Ovary (tissue), 9 donors: ENCODE results near the gene SCG5. TPM values are rescaled to one million over a fixed set of nuclear protein-coding genes. Genes with fewer than 3 reads are reported as not detected.

ENCODE experiments used
- DNase-seq, 5 donors: peaks; one replicate each; pipeline ENCODE4 v3.0.0-alpha.2; 2019 to 2020
- H3K27ac ChIP-seq, 2 donors: fragments of 200-600 bp; one replicate each; pipeline versions ENCODE4 v1.5.1 to v1.8.0; 2019 to 2022
- H3K27me3 ChIP-seq: fragments of 200-600 bp; one replicate; pipeline ENCODE4 v1.8.0; 2022
- H3K36me3 ChIP-seq: fragments of 200-600 bp; sonication (generic); one replicate; pipeline ENCODE4 v1.5.1; 2019
- H3K4me1 ChIP-seq: one replicate; pipeline ENCODE4 v1.8.1; 2013; ENCODE audit warnings: mild to moderate bottlenecking, moderate library complexity; ENCODE audit not compliant: insufficient read depth
- H3K4me3 ChIP-seq: fragments of 200-600 bp; sonication (generic); one replicate; pipeline ENCODE4 v1.5.1; 2017
- H3K9me3 ChIP-seq, 2 donors: fragments of 200-600 bp in 1 of 2; sonication (generic) in 1 of 2; one replicate each; pipeline versions ENCODE4 v1.5.1 to v1.8.1; 2013 to 2019; ENCODE audit warnings: mild to moderate bottlenecking in 1 of 2, moderate library complexity in 1 of 2
- EP300 ChIP-seq: sonication (generic); formaldehyde crosslinking; IDR thresholded peaks from one replicate; pipeline ENCODE4 v1.6.1; 2017; ENCODE audit warnings: antibody characterized with exemption
- POLR2A ChIP-seq: fragments of 450-650 bp; IDR thresholded peaks from one replicate; pipeline ENCODE4 v1.6.1; 2017; ENCODE audit warnings: antibody characterized with exemption, mild to moderate bottlenecking, moderate library complexity
- WGBS, 3 donors: extraction: QIAGEN DNeasy Blood & Tissue Kit in 1 of 3; methylation state at CpG; one replicate each; pipeline versions ENCODE4 v1.1.5 to v1.1.7; 2013 to 2017; 5-methylcytosine and 5-hydroxymethylcytosine counted together
- intact Hi-C, 4 donors: fragments of 100-400 bp; cut with DNase I; formaldehyde crosslinking; loops; one replicate each; pipeline versions ENCODE4 v1.11.0 to v1.15.1; 2022 to 2023
- polyA plus RNA-seq, 2 donors: library from polyadenylated mRNA; stranded (reverse); fragments of 200-250 nt in 1 of 2; fragments of 350-450 nt in 1 of 2; fragmentation: Illumina TruSeq in 1 of 2; extraction: RNeasy Lipid Tissue Mini Kit (QIAGEN cat#74804) in 1 of 2; gene quantifications; one replicate each; pipeline ENCODE4 v1.2.3, GENCODE V29; 2013 to 2014
- total RNA-seq, 7 donors: library from RNA; depleted of rRNA in 2 of 7; stranded (reverse); fragments of >200 nt in 2 of 7; fragmentation: NEBNext Ultra II Directional in 3 of 7; extraction: Animal tissue kit (Norgen Biotek cat#: 25700) in 3 of 7; gene quantifications; one replicate each; pipeline versions ENCODE4 v1.1.0 to v1.2.4, GENCODE V29; 2016 to 2023
- TF ChIP-seq, protein P1 (sequence below), 3 donors: fragments of 450-650 bp in 2 of 3; fragments of 200-600 bp in 1 of 3; IDR thresholded peaks; one replicate each; pipeline versions ENCODE4 v1.5.1 to v1.8.0; 2016 to 2022; ENCODE audit warnings: antibody characterized with exemption in 3 of 3, mild to moderate bottlenecking in 1 of 3
- donor health status: DM: no; HTN: no; CAD: no; lungs with moderate emphysema.
- donor health status: DM: no; HTN: no; CAD: no.
- donor health status: Bipolar disorder and iron deficiency.
- donor health status: DM: yes; HTN: yes; CAD: no.
- donor health status: DM: no; HTN: no; CAD: no.
- donor health status: DM: yes; HTN: yes; CAD: no.

SCG5 gene
- total and polyA plus RNA-seq, 9 donors, result 0.63 to 34.1 (median 3.7) TPM; not detected in 1

DNA sequence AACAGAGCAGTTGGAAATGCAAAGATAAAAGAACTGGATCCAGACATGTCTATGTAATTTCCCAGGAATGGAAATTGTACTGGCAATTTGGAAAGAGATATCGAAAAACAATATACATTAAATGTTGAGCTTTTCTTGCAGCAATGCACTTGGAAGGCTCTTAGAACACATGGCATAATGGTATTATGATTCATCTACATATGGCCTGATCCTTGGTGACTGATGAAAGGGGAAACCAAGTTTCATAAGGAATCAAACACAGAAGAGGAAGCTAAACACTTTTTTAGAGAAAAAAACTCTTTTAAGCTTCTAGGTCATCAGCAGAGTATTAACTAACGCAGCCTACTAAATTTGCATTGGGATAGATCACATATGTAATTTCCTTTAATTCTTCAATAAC lies 63.9 kb downstream of the SCG5 start:
- no peak overlapping the region for H3K4me3 ChIP-seq
- H3K27ac ChIP-seq, result no peak overlapping the region
- TF ChIP-seq EP300 (no peak), POLR2A (no peak)
- TF ChIP-seq, protein P1, sequence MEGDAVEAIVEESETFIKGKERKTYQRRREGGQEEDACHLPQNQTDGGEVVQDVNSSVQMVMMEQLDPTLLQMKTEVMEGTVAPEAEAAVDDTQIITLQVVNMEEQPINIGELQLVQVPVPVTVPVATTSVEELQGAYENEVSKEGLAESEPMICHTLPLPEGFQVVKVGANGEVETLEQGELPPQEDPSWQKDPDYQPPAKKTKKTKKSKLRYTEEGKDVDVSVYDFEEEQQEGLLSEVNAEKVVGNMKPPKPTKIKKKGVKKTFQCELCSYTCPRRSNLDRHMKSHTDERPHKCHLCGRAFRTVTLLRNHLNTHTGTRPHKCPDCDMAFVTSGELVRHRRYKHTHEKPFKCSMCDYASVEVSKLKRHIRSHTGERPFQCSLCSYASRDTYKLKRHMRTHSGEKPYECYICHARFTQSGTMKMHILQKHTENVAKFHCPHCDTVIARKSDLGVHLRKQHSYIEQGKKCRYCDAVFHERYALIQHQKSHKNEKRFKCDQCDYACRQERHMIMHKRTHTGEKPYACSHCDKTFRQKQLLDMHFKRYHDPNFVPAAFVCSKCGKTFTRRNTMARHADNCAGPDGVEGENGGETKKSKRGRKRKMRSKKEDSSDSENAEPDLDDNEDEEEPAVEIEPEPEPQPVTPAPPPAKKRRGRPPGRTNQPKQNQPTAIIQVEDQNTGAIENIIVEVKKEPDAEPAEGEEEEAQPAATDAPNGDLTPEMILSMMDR (IDR thresholded peaks at IDR 0.05), result no peak
- H3K4me1 ChIP-seq, result no peaks in the 10 kb centered on the region
- H3K27me3 ChIP-seq, result no peaks in the 10 kb centered on the region
- DNase-seq, result no peak
- H3K36me3 ChIP-seq, result no peaks in the 10 kb centered on the region
- no peaks in the 10 kb centered on the region for H3K9me3 ChIP-seq
- intact Hi-C loops, result no loop called here
- WGBS, 3 donors, result 84 to 89% (median 87%) methylated on average over 2 of the region's 2 CpGs

DNA sequence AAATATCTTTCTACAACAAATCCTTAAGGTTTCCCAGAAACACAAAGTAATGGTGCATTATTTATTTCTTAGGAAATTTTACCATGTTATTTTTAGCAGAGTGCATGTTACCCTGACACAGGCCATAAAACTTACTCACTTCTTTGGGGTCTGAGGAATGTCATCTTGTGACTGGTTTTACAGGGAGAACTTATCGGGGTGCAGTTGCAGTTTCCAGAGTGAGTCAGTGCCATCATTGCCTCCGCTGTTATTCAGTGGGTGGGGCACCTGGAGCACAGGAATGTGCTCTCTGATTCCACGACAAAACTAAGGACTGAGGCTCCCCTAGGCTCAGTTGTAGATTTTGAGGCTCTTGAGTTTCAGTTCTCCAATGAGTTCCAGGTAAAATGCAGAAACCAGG lies 65.2 kb downstream of the SCG5 start:
- Histone ChIP-seq H3K27ac (no peak overlapping the region), H3K36me3 (no peaks in the 10 kb centered on the region), H3K4me3 (no peak overlapping the region), H3K27me3 (no peaks in the 10 kb centered on the region), H3K9me3 (no peaks in the 10 kb centered on the region), H3K4me1 (no peaks in the 10 kb centered on the region)
- 58 to 66% (median 64%) methylated on average over 3 of the region's 3 CpGs for WGBS, 3 donors
- intact Hi-C loops, result no loop called here
- TF ChIP-seq EP300, result no peak
- no peak for DNase-seq

DNA sequence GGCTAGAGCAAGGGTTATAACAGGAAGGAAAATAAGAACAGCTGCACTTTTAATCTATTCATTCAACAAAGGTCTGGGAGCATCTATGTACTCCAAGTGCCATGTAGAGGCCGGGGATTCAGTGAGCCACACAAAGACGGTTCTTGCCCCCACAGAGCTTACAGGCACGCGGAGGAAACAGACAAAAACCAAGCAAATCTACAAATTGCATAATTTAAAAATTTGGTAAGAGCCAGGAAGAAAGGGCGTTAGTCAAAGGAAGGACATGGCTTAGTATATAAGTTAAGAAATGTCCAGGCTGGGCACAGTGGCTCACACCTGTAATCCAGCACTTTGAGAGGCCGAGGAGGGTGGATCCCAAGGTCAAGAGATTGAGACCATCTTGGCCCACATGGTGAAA lies 65.9 kb downstream of the SCG5 start:
- intact Hi-C loops, result no loop called here
- TF ChIP-seq EP300, result no peak
- no peak for TF ChIP-seq POLR2A
- TF ChIP-seq, protein P1 (IDR thresholded peaks at IDR 0.05), result no peak
- WGBS, 3 donors, result 60 to 83% (median 74%) methylated on average over 6 of the region's 6 CpGs

DNA sequence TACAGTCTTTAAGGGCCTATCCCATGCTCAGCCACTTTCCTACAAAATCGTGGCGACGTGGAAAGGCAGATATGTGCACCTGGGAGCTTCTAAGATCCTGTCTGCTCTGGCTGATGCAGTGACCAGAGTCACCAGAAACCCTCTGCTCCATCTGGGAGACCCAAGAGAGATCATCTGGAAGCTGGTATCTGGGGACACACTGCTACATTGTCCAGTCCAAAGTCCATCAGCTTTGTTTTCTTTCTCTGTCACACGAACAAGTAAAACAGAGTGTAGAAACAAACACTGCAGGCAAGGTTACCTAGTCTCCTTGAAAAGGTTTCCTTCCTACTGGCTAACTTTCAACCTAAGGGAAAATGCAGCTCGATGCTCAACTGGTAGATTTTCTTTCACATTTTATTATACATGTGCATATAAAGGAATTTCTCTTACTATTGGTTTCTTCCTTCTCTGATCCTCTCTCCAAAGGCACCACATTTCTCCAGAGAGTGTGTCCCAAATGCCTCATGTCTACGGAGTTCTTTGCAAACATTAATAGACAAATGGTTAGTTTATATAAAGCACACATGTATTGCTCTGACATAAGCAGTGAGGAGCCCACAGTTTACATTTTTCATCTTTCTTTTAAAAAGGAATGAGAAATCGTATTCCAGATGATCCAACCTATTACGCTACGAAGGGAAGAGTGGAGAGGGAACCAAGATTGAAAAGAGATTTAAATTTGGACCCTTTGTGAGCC lies 68.0 kb downstream of the SCG5 start:
- TF ChIP-seq, protein P1 (IDR thresholded peaks at IDR 0.05), result no peak
- TF ChIP-seq POLR2A, result no peak
- TF ChIP-seq EP300, result no peak
- DNase-seq, result no peak
- no peaks in the 10 kb centered on the region for H3K36me3 ChIP-seq
- no peaks in the 10 kb centered on the region for H3K4me1 ChIP-seq
- H3K27me3 ChIP-seq, result no peaks in the 10 kb centered on the region
- H3K27ac ChIP-seq, result no peak overlapping the region
- H3K4me3 ChIP-seq, result no peak overlapping the region
- 76 to 84% (median 80%) methylated on average over 9 of the region's 9 CpGs for WGBS, 3 donors
- H3K9me3 ChIP-seq, result no peaks in the 10 kb centered on the region
- intact Hi-C loops, result no loop called here

More for the DNA sequence above, 65.9 kb downstream of the SCG5 start:
- no peak overlapping the region for H3K4me3 ChIP-seq
- H3K36me3 ChIP-seq, result no peaks in the 10 kb centered on the region
- H3K27me3 ChIP-seq, result no peaks in the 10 kb centered on the region
- no peak for DNase-seq
- no peaks in the 10 kb centered on the region for H3K4me1 ChIP-seq
- H3K27ac ChIP-seq, result no peak overlapping the region
- H3K9me3 ChIP-seq, result no peaks in the 10 kb centered on the region

DNA sequence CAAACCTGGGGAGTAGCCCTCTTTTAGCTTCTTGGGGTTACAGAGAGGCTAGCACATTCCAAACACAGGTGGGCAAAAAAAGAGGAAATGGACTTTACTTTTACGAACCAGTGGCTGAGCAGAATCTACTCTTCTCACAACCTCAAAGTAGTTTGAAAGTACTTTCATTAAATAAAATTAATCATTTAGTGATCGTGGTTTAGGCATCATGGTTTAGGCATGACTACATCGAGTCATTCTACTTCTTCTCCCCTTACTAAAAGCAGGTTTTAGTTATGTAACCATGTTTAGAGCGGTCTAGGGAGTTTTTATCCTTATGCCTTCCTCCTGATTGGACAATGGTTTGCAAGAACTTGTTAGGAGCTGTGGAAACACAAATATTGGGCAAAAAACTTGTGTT lies 73.8 kb downstream of the SCG5 start:
- intact Hi-C loops, result no loop called here
- Histone ChIP-seq H3K36me3 (no peaks in the 10 kb centered on the region), H3K9me3 (no peaks in the 10 kb centered on the region), H3K27me3 (no peaks in the 10 kb centered on the region), H3K27ac (no peak overlapping the region), H3K4me3 (no peak overlapping the region), H3K4me1 (peaks cover 5% of the 10 kb centered on the region)
- TF ChIP-seq POLR2A (no peak), EP300 (no peak)
- TF ChIP-seq, protein P1 (IDR thresholded peaks at IDR 0.05), result no peak
- no peak for DNase-seq
- WGBS, 3 donors, result 78 to 82% (median 79%) methylated on average over 4 of the region's 4 CpGs
